ENCODE data around the gene CCHCR1. TPM values are rescaled to one million over a fixed set of nuclear protein-coding genes. Genes with fewer than 3 reads are reported as not detected.

Gene CCHCR1
- total RNA-seq, 1 experiment from 2014 or later = 31.3 TPM

- Histone ChIP-seq H3K27ac (ENCODE audit: low read length) (no peak overlapping the region), H3K4me3 (ENCODE audit: low read length) (no peak overlapping the region), H2AFZ (ENCODE audit: low read length) (no peak overlapping the region), H3K4me2 (ENCODE audit: low read length) (no peak overlapping the region), H3K9ac (ENCODE audit: low read length) (no peak overlapping the region), H3K9me3 (ENCODE audit: low read length) (no peaks in the 10 kb centered on the region), H3K9me2 (replicated peaks; ENCODE audit: low read length) (no peaks in the 10 kb centered on the region), H3F3A (ENCODE audit: low read length, unreplicated experiment) (no peaks in the 10 kb centered on the region), H3K79me2 (ENCODE audit: low read length) (no peaks in the 10 kb centered on the region), H3K27me3 (ENCODE audit: low read length) (no peaks in the 10 kb centered on the region), H3K4me1 (ENCODE audit: insufficient read depth, low read length) (peaks cover 16% of the 10 kb centered on the region), H4K20me1 (ENCODE audit: low read length) (no peaks in the 10 kb centered on the region), H3K36me3 (ENCODE audit: low read depth, low read length) (no peaks in the 10 kb centered on the region)
- ATAC-seq (no peak), DNase-seq (no peak)
- no TSS peak for BruUV-seq (replicated peaks)
- ChIA-PET CTCF (no interaction called here), POLR2A (ENCODE audit: unreplicated experiment) (no interaction called here)
- TF ChIP-seq, protein P1, sequence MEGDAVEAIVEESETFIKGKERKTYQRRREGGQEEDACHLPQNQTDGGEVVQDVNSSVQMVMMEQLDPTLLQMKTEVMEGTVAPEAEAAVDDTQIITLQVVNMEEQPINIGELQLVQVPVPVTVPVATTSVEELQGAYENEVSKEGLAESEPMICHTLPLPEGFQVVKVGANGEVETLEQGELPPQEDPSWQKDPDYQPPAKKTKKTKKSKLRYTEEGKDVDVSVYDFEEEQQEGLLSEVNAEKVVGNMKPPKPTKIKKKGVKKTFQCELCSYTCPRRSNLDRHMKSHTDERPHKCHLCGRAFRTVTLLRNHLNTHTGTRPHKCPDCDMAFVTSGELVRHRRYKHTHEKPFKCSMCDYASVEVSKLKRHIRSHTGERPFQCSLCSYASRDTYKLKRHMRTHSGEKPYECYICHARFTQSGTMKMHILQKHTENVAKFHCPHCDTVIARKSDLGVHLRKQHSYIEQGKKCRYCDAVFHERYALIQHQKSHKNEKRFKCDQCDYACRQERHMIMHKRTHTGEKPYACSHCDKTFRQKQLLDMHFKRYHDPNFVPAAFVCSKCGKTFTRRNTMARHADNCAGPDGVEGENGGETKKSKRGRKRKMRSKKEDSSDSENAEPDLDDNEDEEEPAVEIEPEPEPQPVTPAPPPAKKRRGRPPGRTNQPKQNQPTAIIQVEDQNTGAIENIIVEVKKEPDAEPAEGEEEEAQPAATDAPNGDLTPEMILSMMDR (conservative IDR thresholded peaks at IDR 0.05; ENCODE audit: low read depth, low read length) = no peak
- TF ChIP-seq EZH2 (IDR thresholded peaks at IDR 0.05; ENCODE audit: low read length, unreplicated experiment) (no peak), EZH2phosphoT487 (IDR thresholded peaks at IDR 0.05; ENCODE audit: borderline replicate concordance, low read length) (no peak)
- intact Hi-C loops (cut with micrococcal nuclease) = no loop called here
These were observed 59.1 kb downstream of the CCHCR1 start for GRCh38 chr6:31098449-31098938.

DNA sequence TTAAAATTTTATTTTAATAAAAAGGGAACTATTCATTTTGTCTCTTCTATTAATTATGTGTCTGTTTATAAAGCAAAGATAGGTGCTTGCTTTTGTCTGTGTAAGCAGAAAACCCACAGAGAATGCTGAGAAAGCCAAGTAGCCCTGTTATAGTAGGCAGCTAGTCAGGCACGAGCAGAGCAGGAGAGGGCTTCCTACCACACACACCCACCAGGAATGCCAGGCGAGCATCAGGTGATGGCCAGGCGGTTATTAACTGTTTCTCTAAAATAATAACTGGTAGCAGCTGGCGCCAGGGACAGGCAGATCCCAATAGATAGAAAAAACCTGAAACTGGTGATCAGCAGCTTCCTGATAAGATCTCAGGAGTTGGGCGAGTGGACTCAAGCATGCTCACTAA, 60.9 kb downstream of the CCHCR1 start:
- H3F3A ChIP-seq (ENCODE audit: low read length, unreplicated experiment) = no peaks in the 10 kb centered on the region
- H3K9me2 ChIP-seq (replicated peaks; ENCODE audit: low read length) = no peaks in the 10 kb centered on the region
- no peak overlapping the region for H3K27ac ChIP-seq (ENCODE audit: low read length)
- TF ChIP-seq EZH2phosphoT487 (IDR thresholded peaks at IDR 0.05; ENCODE audit: borderline replicate concordance, low read length) (no peak), EZH2 (IDR thresholded peaks at IDR 0.05; ENCODE audit: low read length, unreplicated experiment) (no peak)
- TF ChIP-seq, protein P1 (conservative IDR thresholded peaks at IDR 0.05; ENCODE audit: low read depth, low read length) = no peak
- intact Hi-C loops (cut with micrococcal nuclease) = no loop called here
- ATAC-seq = no peak
- no peak overlapping the region for H3K4me2 ChIP-seq (ENCODE audit: low read length)
- no peaks in the 10 kb centered on the region for H3K27me3 ChIP-seq (ENCODE audit: low read length)
- H3K79me2 ChIP-seq (ENCODE audit: low read length) = no peaks in the 10 kb centered on the region
- H3K4me3 ChIP-seq (ENCODE audit: low read length) = no peak overlapping the region
- H3K9me3 ChIP-seq (ENCODE audit: low read length) = no peaks in the 10 kb centered on the region
- H3K4me1 ChIP-seq (ENCODE audit: insufficient read depth, low read length) = peaks cover 21% of the 10 kb centered on the region
- CTCF ChIA-PET = no interaction called here
- no peak overlapping the region for H2AFZ ChIP-seq (ENCODE audit: low read length)
- DNase-seq = no peak
- POLR2A ChIA-PET (ENCODE audit: unreplicated experiment) = no interaction called here
- BruUV-seq (replicated peaks) = no TSS peak
- no peak overlapping the region for H3K9ac ChIP-seq (ENCODE audit: low read length)
- H4K20me1 ChIP-seq (ENCODE audit: low read length) = no peaks in the 10 kb centered on the region
- no peaks in the 10 kb centered on the region for H3K36me3 ChIP-seq (ENCODE audit: low read depth, low read length)

- Histone ChIP-seq H3K4me1 (ENCODE audit: insufficient read depth, low read length) (peaks cover 21% of the 10 kb centered on the region), H3K9me3 (ENCODE audit: low read length) (no peaks in the 10 kb centered on the region), H4K20me1 (ENCODE audit: low read length) (no peaks in the 10 kb centered on the region), H3F3A (ENCODE audit: low read length, unreplicated experiment) (no peaks in the 10 kb centered on the region), H3K9ac (ENCODE audit: low read length) (no peak overlapping the region), H3K4me2 (ENCODE audit: low read length) (no peak overlapping the region), H3K27ac (ENCODE audit: low read length) (no peak overlapping the region), H2AFZ (ENCODE audit: low read length) (no peak overlapping the region), H3K4me3 (ENCODE audit: low read length) (no peak overlapping the region), H3K79me2 (ENCODE audit: low read length) (no peaks in the 10 kb centered on the region), H3K36me3 (ENCODE audit: low read depth, low read length) (no peaks in the 10 kb centered on the region), H3K27me3 (ENCODE audit: low read length) (no peaks in the 10 kb centered on the region), H3K9me2 (replicated peaks; ENCODE audit: low read length) (no peaks in the 10 kb centered on the region)
- DNase-seq (no peak), ATAC-seq (no peak)
- BruUV-seq (replicated peaks) = no TSS peak
- intact Hi-C loops (cut with micrococcal nuclease) = no loop called here
- ChIA-PET POLR2A (ENCODE audit: unreplicated experiment) (no interaction called here), CTCF (no interaction called here)
- TF ChIP-seq, protein P1 (conservative IDR thresholded peaks at IDR 0.05; ENCODE audit: low read depth, low read length) = no peak
- no peak for TF ChIP-seq EZH2 (IDR thresholded peaks at IDR 0.05; ENCODE audit: low read length, unreplicated experiment)
- TF ChIP-seq EZH2phosphoT487 (IDR thresholded peaks at IDR 0.05; ENCODE audit: borderline replicate concordance, low read length) = no peak
These were observed 61.4 kb downstream of the CCHCR1 start for GRCh38 chr6:31096215-31096614.
